SK-N-SH (cell line): ENCODE data around the gene CHST3. TPM values are rescaled to one million over a fixed set of nuclear protein-coding genes. Genes with fewer than 3 reads are reported as not detected.

ENCODE experiments used
- CTCF ChIA-PET: fragments of 300-600, 350-600 bp; formaldehyde crosslinking; extraction: SDS; loops from one replicate; lab custom pipeline; 2021; lab: Yijun Ruan, JAX
- POLR2A ChIA-PET: fragments of 350-600 bp; sonication (Branson Sonifier 250); formaldehyde crosslinking; extraction: SDS; loops from one replicate; lab custom pipeline; 2020; ENCODE audit warnings: antibody characterized with exemption, inconsistent platforms; lab: Yijun Ruan, JAX
- DNase-seq: peaks from one replicate; pipeline ENCODE4 v3.0.0; 2012
- H2AFZ ChIP-seq: fragments of 200-600 bp; sonication (generic); 2 replicates; pipeline ENCODE4 v1.8.1; 2016; ENCODE audit warnings: antibody characterized with exemption, mild to moderate bottlenecking, low read depth
- H3F3A ChIP-seq: fragments of 200-600 bp; sonication (generic); replicated peaks from 2 replicates; pipeline ENCODE3; 2016; ENCODE audit warnings: antibody characterized with exemption, mild to moderate bottlenecking; ENCODE audit not compliant: insufficient read depth
- H3K27ac ChIP-seq, 2 experiments: fragments of 200-500 bp in 1 of 2; fragments of 200-600 bp in 1 of 2; sonication (Bioruptor generic) in 1 of 2; sonication (generic), shearing (Covaris generic) in 1 of 2; 2 replicates each; pipeline versions ENCODE4 v1.5.1 to v1.6.1; 2014 to 2016; ENCODE audit warnings: low read depth in 2 of 2, inconsistent platforms in 1 of 2, low read length in 1 of 2, mild to moderate bottlenecking in 1 of 2, mixed read lengths in 1 of 2
- H3K27me3 ChIP-seq: fragments of 200-600 bp; sonication (generic), shearing (Covaris generic); 2 replicates; pipeline ENCODE4 v1.6.1; 2016; ENCODE audit warnings: mixed run types; ENCODE audit not compliant: insufficient read depth
- H3K36me3 ChIP-seq, 2 experiments: fragments of 200-500 bp in 1 of 2; fragments of 200-600 bp in 1 of 2; sonication (Bioruptor generic) in 1 of 2; sonication (generic) in 1 of 2; replicated peaks in 1 of 2; 2 replicates each; pipeline versions ENCODE3 to v1.5.1; 2014 to 2016; ENCODE audit warnings: low read length in 1 of 2, mild to moderate bottlenecking in 1 of 2; ENCODE audit not compliant: insufficient read depth in 2 of 2, control insufficient read depth in 1 of 2
- H3K4me1 ChIP-seq, 2 experiments: fragments of 200-500 bp in 1 of 2; fragments of 200-600 bp in 1 of 2; sonication (Bioruptor generic) in 1 of 2; sonication (generic), shearing (Covaris generic) in 1 of 2; 2 replicates each; pipeline versions ENCODE4 v1.5.1 to v1.6.1; 2014 to 2016; ENCODE audit warnings: low read depth in 1 of 2, low read length in 1 of 2, mixed run types in 1 of 2; ENCODE audit not compliant: insufficient read depth in 2 of 2, control insufficient read depth in 1 of 2
- H3K4me2 ChIP-seq: fragments of 200-600 bp; sonication (generic), shearing (Covaris generic); 2 replicates; pipeline ENCODE4 v1.6.1; 2017; ENCODE audit warnings: mixed run types
- H3K4me3 ChIP-seq, 2 experiments: fragments of 200-500 bp in 1 of 2; fragments of 200-600 bp in 1 of 2; sonication (Bioruptor generic) in 1 of 2; sonication (generic), shearing (Covaris generic) in 1 of 2; 2 replicates each; pipeline versions ENCODE4 v1.5.1 to v1.8.1; 2014 to 2016; ENCODE audit warnings: low read depth in 2 of 2, inconsistent platforms in 1 of 2, low read length in 1 of 2, mild to moderate bottlenecking in 1 of 2, mixed read lengths in 1 of 2, moderate library complexity in 1 of 2
- H3K79me2 ChIP-seq: fragments of 200-600 bp; sonication (generic); 2 replicates; pipeline ENCODE4 v1.8.1; 2017; ENCODE audit warnings: mild to moderate bottlenecking; ENCODE audit not compliant: insufficient read depth
- H3K9ac ChIP-seq: fragments of 200-600 bp; sonication (generic); 2 replicates; pipeline ENCODE4 v1.6.1; 2017; ENCODE audit warnings: mixed run types
- H3K9me2 ChIP-seq: fragments of 200-600 bp; sonication (generic); 2 replicates; pipeline ENCODE4 v1.6.1; 2017; ENCODE audit warnings: mixed run types
- H3K9me3 ChIP-seq: fragments of 200-600 bp; sonication (generic); 2 replicates; pipeline ENCODE4 v1.6.1; 2017; ENCODE audit warnings: mixed run types, mild to moderate bottlenecking, moderate library complexity
- H4K20me1 ChIP-seq: fragments of 200-600 bp; sonication (generic); 2 replicates; pipeline ENCODE4 v1.6.1; 2017; ENCODE audit warnings: mild to moderate bottlenecking, mixed run types; ENCODE audit not compliant: insufficient read depth
- EP300 ChIP-seq, 2 experiments: IDR thresholded peaks; 2 replicates each; pipeline versions ENCODE4 v1.4.0 to v1.6.1; 2012; ENCODE audit warnings: borderline replicate concordance in 1 of 2, low read depth in 1 of 2, low read length in 1 of 2
- EZH2phosphoT487 ChIP-seq: fragments of 200-600 bp; sonication (generic); IDR thresholded peaks from 2 replicates; pipeline ENCODE4 v1.6.1; 2017; ENCODE audit warnings: low read depth, mixed run types, mild to moderate bottlenecking, antibody characterized with exemption, moderate library complexity, borderline replicate concordance
- FOSL2 ChIP-seq: IDR thresholded peaks from 2 replicates; pipeline ENCODE4 v1.4.0; 2012; ENCODE audit warnings: low read depth, mild to moderate bottlenecking, moderate library complexity, borderline replicate concordance
- GABPA ChIP-seq: IDR thresholded peaks from 2 replicates; pipeline ENCODE4 v1.4.0; 2012; ENCODE audit warnings: low read depth, mild to moderate bottlenecking
- IRF3 ChIP-seq: fragments of 150-350 bp; IDR thresholded peaks from 2 replicates; pipeline ENCODE4 v1.6.1; 2016; ENCODE audit warnings: mild to moderate bottlenecking, low read depth, low read length
- MEF2A ChIP-seq: IDR thresholded peaks from 2 replicates; pipeline ENCODE4 v1.4.0; 2012; ENCODE audit warnings: low read depth, borderline replicate concordance
- MXI1 ChIP-seq: IDR thresholded peaks from 2 replicates; pipeline ENCODE4 v1.6.1; 2012; ENCODE audit warnings: mild to moderate bottlenecking, low read depth, low read length, improper control_type of control experiment
- NRF1 ChIP-seq: IDR thresholded peaks from 2 replicates; pipeline ENCODE4 v1.6.1; 2012; ENCODE audit warnings: low read depth, mild to moderate bottlenecking, low read length
- RAD21 ChIP-seq: IDR thresholded peaks from 2 replicates; pipeline ENCODE4 v1.6.1; 2012; ENCODE audit warnings: mild to moderate bottlenecking, low read length
- RFX5 ChIP-seq: IDR thresholded peaks from 2 replicates; pipeline ENCODE4 v1.6.1; 2012; ENCODE audit warnings: mild to moderate bottlenecking, improper control_type of control experiment, low read length
- RXRA ChIP-seq: IDR thresholded peaks from 2 replicates; pipeline ENCODE4 v1.4.0; 2012; ENCODE audit warnings: low read depth, mild to moderate bottlenecking, borderline replicate concordance
- SIN3A ChIP-seq: IDR thresholded peaks from 2 replicates; pipeline ENCODE4 v1.6.1; 2012; ENCODE audit warnings: low read depth, mild to moderate bottlenecking, low read length, moderate library complexity, borderline replicate concordance
- SMC3 ChIP-seq: IDR thresholded peaks from 2 replicates; pipeline ENCODE4 v1.6.1; 2012; ENCODE audit warnings: low read depth, low read length, improper control_type of control experiment
- TCF12 ChIP-seq: IDR thresholded peaks from 2 replicates; pipeline ENCODE4 v1.4.0; 2012
- WGBS: methylation state at CpG from one replicate; pipeline ENCODE4 v1.1.6; 2017; ENCODE audit warnings: low lambda C conversion rate; 5-methylcytosine and 5-hydroxymethylcytosine counted together
- polyA plus RNA-seq, 3 experiments: library from polyadenylated mRNA; depleted of rRNA; stranded (reverse); fragments of >200 nt; gene quantifications; 2 replicates each; pipeline ENCODE4 v1.2.3, GENCODE V29; 2012
- TF ChIP-seq, protein P1 (sequence below): IDR thresholded peaks from 2 replicates; pipeline ENCODE4 v1.6.1; 2012; ENCODE audit warnings: mild to moderate bottlenecking, low read depth, low read length, moderate library complexity
- TF ChIP-seq, protein P2 (sequence below): IDR thresholded peaks from 2 replicates; pipeline ENCODE4 v1.4.0; 2012; ENCODE audit warnings: low read depth
- TF ChIP-seq, protein P3 (sequence below): fragments of 200-600 bp; sonication (generic); IDR thresholded peaks from 2 replicates; pipeline ENCODE4 v1.6.1; 2017; ENCODE audit warnings: antibody characterized with exemption, mild to moderate bottlenecking, moderate library complexity
- TF ChIP-seq, protein P4 (sequence below): IDR thresholded peaks from 2 replicates; pipeline ENCODE4; 2012

The CHST3 gene
- polyA plus RNA-seq, 1 of the 3 experiments (the other 2 are of a cell fraction): 6.0 TPM

DNA sequence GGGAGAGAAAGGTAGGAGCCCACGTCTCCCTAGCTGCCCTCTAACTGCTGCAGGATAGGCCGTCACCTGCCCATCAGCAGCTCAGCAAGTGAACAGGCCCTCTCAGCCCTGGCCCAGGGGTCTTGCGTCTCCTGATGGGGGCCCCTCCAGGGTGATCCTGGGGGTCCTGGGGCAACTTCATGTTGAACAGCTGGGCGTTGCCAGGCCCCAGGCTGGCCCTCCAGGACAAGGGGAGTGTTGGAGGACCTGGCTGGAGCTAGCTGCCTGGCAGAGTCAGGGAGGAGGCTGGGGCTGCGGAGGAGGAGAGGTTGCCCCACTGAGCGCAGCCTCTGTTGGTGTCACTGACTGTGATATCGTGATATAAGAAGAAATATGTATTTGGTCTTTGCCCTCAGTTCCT lies 89.5 kb downstream of the CHST3 start (continued):
- TF ChIP-seq, protein P1, sequence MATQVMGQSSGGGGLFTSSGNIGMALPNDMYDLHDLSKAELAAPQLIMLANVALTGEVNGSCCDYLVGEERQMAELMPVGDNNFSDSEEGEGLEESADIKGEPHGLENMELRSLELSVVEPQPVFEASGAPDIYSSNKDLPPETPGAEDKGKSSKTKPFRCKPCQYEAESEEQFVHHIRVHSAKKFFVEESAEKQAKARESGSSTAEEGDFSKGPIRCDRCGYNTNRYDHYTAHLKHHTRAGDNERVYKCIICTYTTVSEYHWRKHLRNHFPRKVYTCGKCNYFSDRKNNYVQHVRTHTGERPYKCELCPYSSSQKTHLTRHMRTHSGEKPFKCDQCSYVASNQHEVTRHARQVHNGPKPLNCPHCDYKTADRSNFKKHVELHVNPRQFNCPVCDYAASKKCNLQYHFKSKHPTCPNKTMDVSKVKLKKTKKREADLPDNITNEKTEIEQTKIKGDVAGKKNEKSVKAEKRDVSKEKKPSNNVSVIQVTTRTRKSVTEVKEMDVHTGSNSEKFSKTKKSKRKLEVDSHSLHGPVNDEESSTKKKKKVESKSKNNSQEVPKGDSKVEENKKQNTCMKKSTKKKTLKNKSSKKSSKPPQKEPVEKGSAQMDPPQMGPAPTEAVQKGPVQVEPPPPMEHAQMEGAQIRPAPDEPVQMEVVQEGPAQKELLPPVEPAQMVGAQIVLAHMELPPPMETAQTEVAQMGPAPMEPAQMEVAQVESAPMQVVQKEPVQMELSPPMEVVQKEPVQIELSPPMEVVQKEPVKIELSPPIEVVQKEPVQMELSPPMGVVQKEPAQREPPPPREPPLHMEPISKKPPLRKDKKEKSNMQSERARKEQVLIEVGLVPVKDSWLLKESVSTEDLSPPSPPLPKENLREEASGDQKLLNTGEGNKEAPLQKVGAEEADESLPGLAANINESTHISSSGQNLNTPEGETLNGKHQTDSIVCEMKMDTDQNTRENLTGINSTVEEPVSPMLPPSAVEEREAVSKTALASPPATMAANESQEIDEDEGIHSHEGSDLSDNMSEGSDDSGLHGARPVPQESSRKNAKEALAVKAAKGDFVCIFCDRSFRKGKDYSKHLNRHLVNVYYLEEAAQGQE: no peak
- TF ChIP-seq TCF12 (no peak), FOSL2 (no peak), NRF1 (no peak), GABPA (no peak)
- TF ChIP-seq, protein P2, sequence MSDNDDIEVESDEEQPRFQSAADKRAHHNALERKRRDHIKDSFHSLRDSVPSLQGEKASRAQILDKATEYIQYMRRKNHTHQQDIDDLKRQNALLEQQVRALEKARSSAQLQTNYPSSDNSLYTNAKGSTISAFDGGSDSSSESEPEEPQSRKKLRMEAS: no peak

GRCh38 chr10:72056113-72056512 lies 91.9 kb downstream of the CHST3 start:
- Histone ChIP-seq H2AFZ (no peak overlapping the region), H3K79me2 (no peaks in the 10 kb centered on the region), H3K27ac (no peak overlapping the region), H3K36me3 (no peaks in the 10 kb centered on the region), H3K9me3 (no peaks in the 10 kb centered on the region), H4K20me1 (no peaks in the 10 kb centered on the region), H3K4me2 (no peak overlapping the region), H3F3A (no peaks in the 10 kb centered on the region), H3K9me2 (no peaks in the 10 kb centered on the region), H3K4me1 (peaks cover 0 to 3% of the 10 kb centered on the region in 2 experiments; a peak in 1 of 4 replicates), H3K9ac (no peak overlapping the region), H3K4me3 (no peak overlapping the region), H3K27me3 (no peaks in the 10 kb centered on the region)
- ChIA-PET CTCF (interaction anchor here (1.0 to 4.4 kb wide), 3 partner anchors 8 to 159 kb away, joined by 3 to 37 read pairs (median 12); no protein-coding TSS in a partner anchor), POLR2A (no interaction called here)
- WGBS: 100% methylated on average over 2 of the region's 5 CpGs
- no peak for DNase-seq
- TF ChIP-seq, protein P1: no peak
- no peak for TF ChIP-seq SIN3A
- TF ChIP-seq MXI1: no peak
- no peak for TF ChIP-seq GABPA
- no peak for TF ChIP-seq IRF3
- TF ChIP-seq, protein P3, sequence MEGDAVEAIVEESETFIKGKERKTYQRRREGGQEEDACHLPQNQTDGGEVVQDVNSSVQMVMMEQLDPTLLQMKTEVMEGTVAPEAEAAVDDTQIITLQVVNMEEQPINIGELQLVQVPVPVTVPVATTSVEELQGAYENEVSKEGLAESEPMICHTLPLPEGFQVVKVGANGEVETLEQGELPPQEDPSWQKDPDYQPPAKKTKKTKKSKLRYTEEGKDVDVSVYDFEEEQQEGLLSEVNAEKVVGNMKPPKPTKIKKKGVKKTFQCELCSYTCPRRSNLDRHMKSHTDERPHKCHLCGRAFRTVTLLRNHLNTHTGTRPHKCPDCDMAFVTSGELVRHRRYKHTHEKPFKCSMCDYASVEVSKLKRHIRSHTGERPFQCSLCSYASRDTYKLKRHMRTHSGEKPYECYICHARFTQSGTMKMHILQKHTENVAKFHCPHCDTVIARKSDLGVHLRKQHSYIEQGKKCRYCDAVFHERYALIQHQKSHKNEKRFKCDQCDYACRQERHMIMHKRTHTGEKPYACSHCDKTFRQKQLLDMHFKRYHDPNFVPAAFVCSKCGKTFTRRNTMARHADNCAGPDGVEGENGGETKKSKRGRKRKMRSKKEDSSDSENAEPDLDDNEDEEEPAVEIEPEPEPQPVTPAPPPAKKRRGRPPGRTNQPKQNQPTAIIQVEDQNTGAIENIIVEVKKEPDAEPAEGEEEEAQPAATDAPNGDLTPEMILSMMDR: no peak
- TF ChIP-seq RAD21: no peak
- TF ChIP-seq, protein P4, sequence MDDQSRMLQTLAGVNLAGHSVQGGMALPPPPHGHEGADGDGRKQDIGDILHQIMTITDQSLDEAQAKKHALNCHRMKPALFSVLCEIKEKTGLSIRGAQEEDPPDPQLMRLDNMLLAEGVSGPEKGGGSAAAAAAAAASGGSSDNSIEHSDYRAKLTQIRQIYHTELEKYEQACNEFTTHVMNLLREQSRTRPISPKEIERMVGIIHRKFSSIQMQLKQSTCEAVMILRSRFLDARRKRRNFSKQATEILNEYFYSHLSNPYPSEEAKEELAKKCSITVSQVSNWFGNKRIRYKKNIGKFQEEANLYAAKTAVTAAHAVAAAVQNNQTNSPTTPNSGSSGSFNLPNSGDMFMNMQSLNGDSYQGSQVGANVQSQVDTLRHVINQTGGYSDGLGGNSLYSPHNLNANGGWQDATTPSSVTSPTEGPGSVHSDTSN: no peak
- TF ChIP-seq FOSL2: no peak
- TF ChIP-seq EP300 (IDR thresholded peaks at IDR 0.05; ENCODE audit: borderline replicate concordance in 1 of 2, low read depth in 1 of 2, low read length in 1 of 2): no peak
- no peak for TF ChIP-seq SMC3
- no peak for TF ChIP-seq MEF2A
- TF ChIP-seq RXRA: no peak
- TF ChIP-seq RFX5: no peak
- no peak for TF ChIP-seq TCF12
- no peak for TF ChIP-seq EZH2phosphoT487
